Dermis lymphatic vessel endothelial cell (primary cell): Measurements from ENCODE around the gene BRI3. TPM values are rescaled to one million over a fixed set of nuclear protein-coding genes. Genes with fewer than 3 reads are reported as not detected.

ENCODE experiments used
- total RNA-seq: library from RNA; depleted of rRNA; stranded (reverse); fragments of >200 nt; gene quantifications from 2 replicates; pipeline ENCODE4 v1.2.1, GENCODE V29; 2014

BRI3 gene
- 45.9 and 57.3 TPM in 2 replicates for total RNA-seq

DNA sequence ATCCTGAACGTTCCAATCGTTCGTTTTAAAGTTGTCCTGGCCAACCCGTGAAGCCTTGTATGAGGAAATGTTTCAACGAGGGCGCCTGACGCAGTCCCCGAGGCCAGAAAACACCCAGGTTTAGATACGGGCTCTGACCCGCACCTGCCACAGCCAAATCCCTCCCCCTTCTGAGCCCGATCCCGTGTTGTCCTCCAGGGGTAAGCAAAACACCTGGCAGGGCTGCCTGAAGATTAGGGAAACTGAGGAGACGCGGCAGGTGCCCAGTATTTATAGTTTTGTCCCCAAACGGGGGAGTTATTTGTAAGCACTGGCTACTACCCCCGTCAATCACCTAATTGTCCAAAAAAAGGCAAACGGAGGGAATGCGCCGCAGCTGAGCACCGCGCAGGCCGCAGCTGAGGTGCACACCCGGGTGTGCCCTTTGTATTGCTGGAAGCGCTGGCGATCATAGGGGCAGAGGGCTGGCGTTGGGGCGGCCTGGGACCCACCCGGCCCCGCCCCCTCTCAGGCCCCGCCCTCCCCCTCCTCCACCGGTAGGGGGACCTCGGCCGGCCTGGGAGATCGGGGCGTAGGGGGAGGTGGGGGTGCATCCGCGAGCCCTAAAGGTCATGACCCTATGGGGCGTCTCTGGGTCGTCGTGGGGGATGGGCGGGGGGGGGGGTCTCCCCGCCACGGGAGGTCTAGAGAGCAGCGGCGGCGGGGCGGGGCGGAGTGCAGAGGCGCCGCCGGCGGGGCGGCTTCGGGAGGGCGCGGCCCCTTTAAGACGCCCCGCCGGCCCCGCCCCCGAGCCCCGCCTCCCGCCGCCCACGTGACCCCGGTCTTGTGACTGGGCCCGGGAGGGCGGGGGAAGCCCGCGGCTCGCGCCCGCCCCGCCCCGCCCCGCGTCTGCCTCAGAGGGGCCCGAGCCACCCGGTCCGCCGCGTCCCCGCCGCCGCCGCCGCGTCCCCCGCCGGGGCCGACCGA lies at the start of gene BRI3:
Gene BRI3 (plus strand): TSS at position 896 of the 966 bp plus-strand sequence. CDS start 110 bp downstream, outside the sequence.

DNA sequence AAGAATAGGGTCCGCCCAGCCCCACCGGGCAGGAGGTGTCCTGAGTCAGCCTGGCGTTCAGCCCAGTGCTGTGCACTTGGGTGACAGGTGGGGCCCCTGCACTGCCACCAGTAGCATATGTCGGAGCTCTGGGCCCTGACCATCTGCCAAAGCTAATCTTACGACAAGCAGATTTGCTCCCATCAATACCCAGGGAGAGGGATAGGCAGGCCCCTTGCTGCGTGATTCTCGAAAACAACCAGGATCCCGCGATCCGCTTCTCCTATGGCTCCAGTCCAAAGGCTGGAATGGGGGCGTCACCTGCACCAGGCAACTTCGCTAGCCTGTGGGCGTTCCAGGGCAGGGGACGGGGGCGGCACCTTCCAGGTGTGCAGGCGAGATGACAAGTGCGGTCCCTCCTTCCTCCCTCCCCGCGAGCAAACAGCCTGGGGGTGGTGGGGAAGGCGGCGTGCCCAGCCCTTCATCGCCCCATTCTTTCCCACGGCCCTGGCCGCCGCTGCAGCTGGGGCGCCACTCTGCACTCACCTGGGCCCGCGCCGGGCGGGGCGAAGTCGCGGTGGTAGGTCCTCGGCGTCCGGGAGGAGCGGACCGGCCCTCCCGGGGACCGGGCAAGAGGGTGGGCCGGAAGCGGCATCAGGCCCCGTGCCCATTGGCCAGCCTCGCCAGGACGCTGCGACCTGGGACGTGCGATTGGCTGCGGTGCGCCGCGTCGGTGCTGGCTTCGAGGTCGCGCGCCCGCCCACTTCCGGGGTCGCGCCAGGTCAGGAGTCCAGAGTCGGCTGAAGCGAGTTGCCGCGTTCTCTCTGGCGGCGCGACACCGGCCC lies 29.7 kb upstream of the BRI3 start, which contains the start of gene TECPR1:
Gene TECPR1 (minus strand): TSS at position 632 of the 824 bp plus-strand sequence. CDS start 6,086 bp downstream, outside the sequence.

Other genes starting within 250 kb of the BRI3 start
- gene LMTK2, start 174.8 kb upstream of the BRI3 start, total RNA-seq: 7.6 and 8.7 TPM in 2 replicates
- 0.77 and 0.87 TPM in 2 replicates for gene BHLHA15, start 70.2 kb upstream of the BRI3 start, total RNA-seq
- gene TECPR1, start 29.5 kb upstream of the BRI3 start, total RNA-seq: 52.3 and 69.5 TPM in 2 replicates
- 0.09 and 0.11 TPM in 2 replicates for gene BAIAP2L1, start 119.4 kb downstream of the BRI3 start, total RNA-seq